G401.6 (cell line): Measurements from ENCODE around the gene CORO6.

ENCODE experiments used
- FAIRE-seq: peaks from 2 replicates; lab custom pipeline; 2012; peaks lifted over from hg19 to GRCh38; lab: Jason Lieb, UNC

The CORO6 gene

DNA sequence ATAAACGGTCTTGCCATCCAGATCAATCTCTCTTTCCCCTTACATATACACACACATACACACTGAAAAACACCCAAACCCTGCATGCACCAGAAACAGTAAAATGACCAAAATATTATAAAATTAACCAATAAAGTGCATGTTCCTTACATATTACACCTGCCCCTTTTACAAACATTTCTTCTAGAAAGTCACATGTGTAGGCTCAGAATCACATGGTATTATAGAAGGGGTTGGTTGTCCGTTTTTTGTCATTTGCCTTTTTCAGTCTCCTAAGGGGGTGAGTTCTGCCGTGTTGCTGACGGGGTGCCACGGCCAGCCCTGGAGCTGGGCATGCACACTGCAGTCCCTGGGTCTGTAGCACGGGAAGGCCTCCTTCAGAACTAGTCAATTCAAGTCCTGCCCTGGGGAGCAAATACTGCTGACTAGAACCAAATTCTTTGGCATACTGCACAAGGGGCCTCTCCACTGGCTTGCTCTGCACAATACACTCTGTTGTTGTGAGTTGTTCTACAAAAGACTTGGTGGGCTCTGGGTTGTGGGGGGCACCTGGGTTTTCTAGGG, 8.0 kb upstream of the CORO6 start:
- no peak for FAIRE-seq

DNA sequence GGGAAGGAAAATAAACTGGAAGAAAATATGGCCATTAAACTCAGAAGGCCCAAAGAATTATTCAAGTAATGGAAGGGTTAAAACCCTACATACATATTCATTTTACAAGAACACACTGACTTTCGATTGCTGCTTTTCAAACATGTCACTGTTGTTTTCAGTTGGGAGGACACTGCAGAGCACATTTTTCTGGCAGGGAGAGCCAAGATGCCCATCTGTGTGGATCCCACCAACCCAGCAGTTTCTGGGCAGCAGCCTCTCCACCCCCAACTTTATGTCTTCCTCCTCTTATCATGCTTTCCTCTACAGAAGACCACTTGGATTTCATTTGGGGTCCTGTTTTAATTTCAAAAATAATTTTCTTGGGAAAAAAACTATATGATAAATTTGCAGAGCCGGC, 7.1 kb upstream of the CORO6 start:
- no peak for FAIRE-seq

GRCh38 chr17:29628644-29629043, 5.9 kb upstream of the CORO6 start:
- FAIRE-seq = no peak

DNA sequence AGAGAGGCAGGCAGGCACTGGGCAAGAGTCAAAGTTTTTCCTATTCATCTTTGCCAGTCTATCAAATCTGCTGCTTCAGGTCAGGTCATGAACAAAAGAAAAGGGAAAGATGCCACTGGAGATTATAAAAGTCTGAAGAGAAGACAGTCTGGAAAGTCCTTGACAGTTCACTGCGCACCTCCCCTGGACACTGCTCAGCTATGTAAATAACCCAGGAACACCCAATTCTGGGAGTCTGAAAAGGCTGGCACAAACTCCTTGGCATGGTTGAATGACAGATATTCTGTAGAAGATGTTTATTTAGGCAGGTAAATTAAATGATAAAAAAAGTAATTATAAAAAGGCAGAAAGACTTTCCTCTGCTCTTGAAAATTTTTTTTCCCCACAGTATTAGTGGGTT, 5.2 kb upstream of the CORO6 start:
- FAIRE-seq = no peak

DNA sequence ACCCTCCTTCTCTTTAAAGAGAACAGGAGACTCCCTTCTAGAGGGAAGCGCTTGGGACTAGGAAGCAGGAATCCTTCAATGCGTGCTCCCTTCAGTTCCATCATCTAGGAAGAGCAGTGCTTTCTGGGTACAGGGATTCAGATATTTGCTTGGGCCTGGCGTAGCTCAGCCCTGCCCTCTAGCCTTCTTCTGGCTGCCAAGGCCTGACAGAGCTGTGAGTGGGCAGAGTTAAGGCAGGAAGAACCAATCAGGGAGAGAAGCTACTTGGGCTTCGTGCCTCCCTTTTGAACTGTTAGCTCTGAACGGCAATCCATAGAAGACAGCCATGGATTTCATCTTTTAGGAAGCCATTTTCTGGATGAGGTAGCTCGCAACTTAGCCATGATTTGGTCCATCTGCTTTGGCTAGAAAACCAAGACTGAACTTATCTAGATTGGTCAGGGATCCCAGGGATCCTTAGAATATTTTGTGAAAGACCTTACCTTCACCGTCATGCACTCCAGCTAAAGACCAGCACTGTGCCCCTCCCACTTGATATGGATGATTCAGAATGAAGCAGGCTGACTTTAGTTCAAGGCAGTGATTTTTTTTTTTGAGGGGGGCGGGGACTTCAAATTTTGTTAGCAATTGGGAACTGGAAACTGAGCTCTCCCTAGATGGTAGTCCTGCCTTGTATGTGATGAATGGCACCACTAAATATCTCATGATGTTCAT, 2.5 kb upstream of the CORO6 start:
- no peak for FAIRE-seq

GRCh38 chr17:29624586-29624985, 1.9 kb upstream of the CORO6 start:
- no peak for FAIRE-seq

GRCh38 chr17:29623283-29623647, 553 bp upstream of the CORO6 start:
- FAIRE-seq = no peak

DNA sequence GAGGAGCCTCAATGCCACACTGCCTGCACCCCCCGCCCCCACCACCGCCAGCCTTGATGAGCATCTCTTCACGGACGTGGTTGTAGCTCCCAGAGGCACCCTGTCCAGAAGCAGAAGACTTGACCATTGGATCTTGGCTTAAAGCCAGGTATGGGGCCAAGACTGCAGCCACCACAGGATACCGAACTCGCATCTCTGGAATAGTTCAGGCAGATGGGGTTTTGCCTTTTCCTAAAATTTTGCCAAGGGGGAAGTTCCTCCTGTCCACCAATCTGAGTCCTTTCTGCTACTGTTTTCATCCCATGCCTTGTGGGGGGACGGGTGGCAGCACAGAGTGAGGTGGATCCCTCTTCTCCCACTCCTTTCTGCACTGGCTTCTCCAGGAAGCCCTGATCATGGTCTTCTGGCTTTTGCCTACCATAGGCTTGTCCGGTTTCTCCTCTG, 939 bp downstream of the CORO6 start:
- FAIRE-seq = no peak

- no peak for FAIRE-seq
Observed at GRCh38 chr17:29620779-29621500, 1.8 kb downstream of the CORO6 start.

DNA sequence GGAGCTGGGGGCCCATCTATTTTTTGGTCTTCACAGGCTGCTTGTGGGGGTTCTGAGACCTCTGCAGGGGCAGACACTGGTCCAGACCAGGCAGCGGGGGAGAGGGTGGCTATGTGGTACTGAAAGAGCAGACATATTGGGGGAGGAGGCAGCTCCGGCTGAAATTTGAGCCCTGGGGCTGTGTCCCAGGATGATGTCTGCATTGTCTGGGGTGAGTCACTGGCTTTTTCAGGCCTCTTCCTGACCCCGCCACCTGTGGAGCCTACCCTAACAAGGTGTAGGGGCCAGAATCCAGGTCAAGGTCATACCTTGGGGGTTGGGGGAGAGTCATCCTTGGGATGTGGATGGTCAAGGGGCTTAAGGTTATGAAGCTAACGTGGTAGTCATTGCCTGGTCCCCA, 2.4 kb downstream of the CORO6 start:
- FAIRE-seq = no peak

DNA sequence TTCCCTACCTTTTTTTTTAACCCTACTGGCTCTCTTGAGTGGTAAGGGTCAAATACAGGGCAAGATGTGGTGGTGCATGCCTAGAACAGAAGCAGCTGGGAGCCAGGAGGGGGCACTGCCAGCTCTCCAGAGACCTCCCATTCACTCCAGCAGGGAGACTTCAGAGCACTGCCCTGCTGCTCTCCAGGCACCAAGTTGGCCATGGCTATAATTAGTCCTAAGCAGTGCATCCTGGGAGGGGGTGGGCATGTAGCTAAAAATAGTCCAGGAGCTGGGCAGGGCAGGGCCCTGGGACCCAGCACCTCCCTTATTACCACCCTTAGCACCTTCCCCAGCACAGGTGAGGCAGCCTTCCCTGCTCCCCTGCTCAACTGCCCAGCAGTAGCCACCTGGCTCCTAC, 3.5 kb downstream of the CORO6 start:
- no peak for FAIRE-seq

DNA sequence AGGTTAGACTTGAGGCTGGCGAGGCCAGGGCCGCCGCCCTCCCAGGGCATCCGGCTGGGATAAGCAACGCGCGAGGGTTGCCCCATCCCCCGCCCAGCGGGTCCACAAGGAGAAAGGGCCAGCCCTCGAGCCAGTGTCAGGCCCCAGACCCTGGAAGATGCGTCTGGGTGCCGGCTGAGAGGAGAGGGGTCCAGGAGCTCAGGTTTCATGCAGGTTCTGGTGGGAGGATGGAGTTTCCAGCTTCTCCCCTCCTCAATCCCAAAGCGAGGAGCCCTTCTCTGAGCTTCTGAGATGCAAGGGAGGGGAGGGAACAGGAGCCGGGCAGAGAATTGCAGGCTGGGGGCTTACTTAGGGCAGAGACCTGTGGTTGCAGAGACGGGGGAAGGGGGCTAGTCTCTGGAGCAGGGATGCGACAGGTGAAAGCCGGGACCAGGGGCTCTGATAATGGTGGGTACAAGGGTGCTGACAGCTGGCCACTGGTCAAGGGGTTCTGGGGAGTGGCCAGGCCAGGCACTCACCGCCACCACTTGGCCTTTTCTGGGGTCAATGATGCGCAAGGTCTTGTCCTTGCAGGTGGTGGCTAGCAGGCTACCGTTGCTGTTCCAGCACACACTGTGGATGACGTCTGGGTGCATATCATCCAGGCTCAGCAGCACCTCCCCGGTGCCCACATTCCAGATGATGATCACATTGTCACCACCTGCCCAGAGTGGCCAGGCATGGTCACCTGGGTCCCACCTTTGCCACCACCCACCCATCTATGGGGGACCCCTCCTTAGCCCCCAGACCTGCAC, 4.2 kb downstream of the CORO6 start:
- FAIRE-seq = no peak

DNA sequence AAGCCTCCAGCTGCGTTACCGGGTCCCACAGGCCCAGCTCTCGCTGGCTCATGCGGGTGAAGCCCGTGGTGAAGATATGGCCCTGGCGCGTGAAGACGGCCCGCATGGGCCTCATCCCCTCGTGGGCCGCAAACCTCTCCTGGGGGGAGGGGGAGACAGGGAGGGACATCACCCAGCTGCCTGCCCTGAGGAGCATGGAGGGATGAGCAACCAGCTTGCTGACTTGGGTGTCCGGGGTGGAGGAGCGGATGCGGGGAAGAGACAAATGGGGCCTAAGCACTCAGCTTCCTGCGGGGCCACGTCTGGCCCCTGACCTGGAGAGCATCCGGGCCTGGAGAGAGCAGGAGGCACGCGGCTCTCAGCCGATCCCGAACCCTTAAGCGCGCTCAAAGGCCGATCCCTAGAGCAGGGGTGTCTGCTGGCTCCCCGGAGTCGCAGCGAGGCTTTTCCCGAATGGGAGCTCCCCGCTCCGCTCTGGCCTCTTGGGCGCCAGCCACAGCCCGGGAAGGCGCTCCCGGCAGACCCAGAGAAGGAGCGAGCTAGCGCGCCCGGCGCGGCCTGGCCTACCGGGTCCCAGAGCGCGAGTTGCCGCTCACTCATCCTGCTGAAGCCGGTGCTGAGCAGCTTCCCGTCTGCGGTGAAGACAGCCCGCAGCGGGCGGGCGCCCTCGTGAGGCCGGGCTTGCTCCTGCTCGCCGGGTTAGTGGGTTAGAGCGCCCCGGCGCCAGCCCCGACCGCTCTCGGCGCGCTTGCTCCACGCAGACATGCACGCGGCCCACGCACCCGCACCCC, 5.0 kb downstream of the CORO6 start:
- FAIRE-seq = no peak

DNA sequence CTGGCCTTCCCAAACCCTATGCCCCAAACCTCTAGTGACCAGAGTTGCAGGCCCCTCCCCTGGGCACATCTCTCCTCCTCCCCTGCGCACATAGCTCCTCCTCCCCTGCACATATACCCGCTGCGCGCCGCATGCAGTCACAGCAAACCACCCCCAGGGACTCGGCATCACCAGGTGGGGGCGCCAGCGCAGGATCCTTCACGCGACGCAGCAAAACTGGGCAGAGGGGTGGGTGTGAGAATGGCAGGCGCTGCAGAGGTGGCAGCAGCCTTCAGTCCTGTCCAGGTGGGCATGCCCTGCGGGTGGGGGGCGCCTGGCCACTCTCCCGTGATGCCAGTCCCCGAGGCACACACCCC, 5.6 kb downstream of the CORO6 start:
- no peak for FAIRE-seq

DNA sequence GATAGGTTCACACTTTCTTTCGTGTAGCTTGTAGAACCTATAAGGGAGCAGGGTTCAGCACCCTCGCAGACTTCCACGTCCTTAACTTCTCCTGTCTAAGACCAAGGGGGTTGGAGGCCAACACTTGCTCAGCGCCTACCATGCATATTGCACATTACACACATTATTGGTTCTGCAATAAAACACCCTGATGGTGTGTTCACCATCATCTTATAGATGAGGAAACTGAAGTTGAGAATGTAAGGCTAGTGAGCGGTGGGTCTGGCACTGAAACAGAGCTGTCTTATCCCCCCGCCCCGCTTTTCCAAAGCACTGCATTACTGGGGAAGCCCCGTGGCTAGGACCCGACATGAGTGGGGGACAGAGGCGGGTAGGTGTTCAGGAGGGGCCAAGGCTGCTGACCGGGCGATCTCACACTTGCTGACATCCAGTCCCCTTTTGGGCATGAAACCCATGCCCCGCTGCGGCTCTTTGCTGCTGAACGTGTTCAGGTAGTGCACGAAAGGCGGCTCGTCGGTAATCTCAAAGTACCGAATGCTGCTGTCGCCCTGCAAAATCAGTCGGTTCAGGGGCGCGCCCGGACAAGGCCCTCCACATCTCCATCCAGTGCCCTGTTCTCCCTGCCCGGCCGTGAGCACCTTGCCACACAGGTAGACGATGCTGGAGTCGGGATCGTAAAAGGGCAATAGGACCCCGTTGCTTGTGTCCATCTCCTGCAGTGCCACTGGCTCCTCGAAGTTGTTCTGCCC, 6.2 kb downstream of the CORO6 start:
- FAIRE-seq = no peak

- no peak for FAIRE-seq
Observed at GRCh38 chr17:29615492-29616299, 7.0 kb downstream of the CORO6 start.

- FAIRE-seq = no peak
Observed at GRCh38 chr17:29615048-29615385, 7.7 kb downstream of the CORO6 start.

GRCh38 chr17:29614349-29615047, 8.2 kb downstream of the CORO6 start:
- no peak for FAIRE-seq

GRCh38 chr17:29613856-29614255, 8.9 kb downstream of the CORO6 start:
- no peak for FAIRE-seq

DNA sequence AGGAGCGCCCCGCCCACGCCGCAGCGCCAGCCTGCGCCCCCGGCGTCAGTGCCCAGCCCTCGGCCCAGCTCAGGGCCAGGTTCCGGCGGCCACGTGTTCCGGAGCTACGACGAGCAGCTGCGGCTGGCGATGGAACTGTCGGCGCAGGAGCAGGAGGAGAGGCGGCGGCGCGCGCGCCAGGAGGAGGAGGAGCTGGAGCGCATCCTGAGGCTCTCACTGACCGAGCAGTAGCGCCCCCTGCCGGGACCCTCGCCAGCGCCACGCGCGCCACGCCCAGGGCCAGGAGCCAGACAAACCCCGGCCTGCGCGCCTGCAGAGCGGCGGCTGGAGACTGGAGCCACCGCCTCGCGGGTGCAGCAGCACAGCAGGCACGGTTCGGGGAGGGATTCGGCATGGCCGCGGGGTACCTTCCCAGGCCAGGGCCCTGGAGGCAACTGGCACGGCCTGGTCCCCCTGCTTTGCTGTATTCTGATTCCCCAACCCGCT, 9.3 kb downstream of the CORO6 start:
- no peak for FAIRE-seq
